HepG2 (cell line): Measurements from ENCODE around the gene SMIM22. TPM values are rescaled to one million over a fixed set of nuclear protein-coding genes. Genes with fewer than 3 reads are reported as not detected.

Experiments used
- ATAC-seq: fragments of 200-7000 bp; cut with Tn5 transposase; 3 replicates; pipeline ENCODE4 v1.9.1; 2020; ENCODE audit warnings: mild to moderate bottlenecking, moderate library complexity
- BruUV-seq: library from RNA; stranded (reverse); fragments of 400-500 nt; replicated peaks from 2 replicates; lab custom pipeline; 2021; lab: Mats Ljungman, UMichigan
- CTCF ChIA-PET: fragments of 300-600 bp; formaldehyde crosslinking; extraction: SDS; loops from one replicate; lab custom pipeline; 2021; ENCODE audit warnings: low total read pairs, inconsistent platforms, low intra/inter-chr PET ratio; lab: Yijun Ruan, JAX
- POLR2A ChIA-PET: fragments of 350-600 bp; sonication (Branson Sonifier 250); formaldehyde crosslinking; loops from one replicate; lab custom pipeline; 2020; ENCODE audit warnings: antibody characterized with exemption, inconsistent platforms; lab: Yijun Ruan, JAX
- DNase-seq: peaks from one replicate; pipeline ENCODE4 v3.0.0-alpha.2; 2015; ENCODE audit warnings: low spot score
- FAIRE-seq: peaks from 3 replicates; lab custom pipeline; 2011; peaks lifted over from hg19 to GRCh38; lab: Jason Lieb, UNC
- H2AFZ ChIP-seq: one replicate; pipeline ENCODE4 v1.6.1; 2011; ENCODE audit warnings: low read length, inconsistent platforms
- H3K27ac ChIP-seq: fragments of 300-600 bp; 3 replicates; pipeline ENCODE4 v1.8.0; 2011; ENCODE audit warnings: mixed run types, mild to moderate bottlenecking, mixed read lengths, low read length, inconsistent platforms; ENCODE audit not compliant: insufficient read depth; ENCODE audit errors: extremely low read length
- H3K27me3 ChIP-seq, 2 experiments: fragments of 200-600 bp in 1 of 2; 2 replicates in 1 of 2; 3 replicates in 1 of 2; pipeline versions ENCODE4 v1.6.0 to v1.8.0; 2011; ENCODE audit warnings: low read length in 2 of 2, mild to moderate bottlenecking in 2 of 2, moderate library complexity in 2 of 2, inconsistent platforms in 1 of 2; ENCODE audit not compliant: insufficient read depth in 2 of 2, control insufficient read depth in 1 of 2
- H3K36me3 ChIP-seq, 2 experiments: fragments of 200-600 bp in 1 of 2; replicated peaks in 1 of 2; 2 replicates in 1 of 2; 3 replicates in 1 of 2; pipeline versions ENCODE4 v1.5.1 to v1.8.0; 2011; ENCODE audit warnings: low read length in 2 of 2, inconsistent platforms in 1 of 2; ENCODE audit not compliant: insufficient read depth in 2 of 2, control insufficient read depth in 1 of 2
- H3K4me1 ChIP-seq: 2 replicates; pipeline ENCODE4 v1.5.1; 2012; ENCODE audit warnings: low read length, inconsistent platforms; ENCODE audit not compliant: insufficient read depth
- H3K4me2 ChIP-seq: 2 replicates; pipeline ENCODE4 v1.6.0; 2011; ENCODE audit warnings: low read depth, low read length, inconsistent platforms
- H3K4me3 ChIP-seq, 3 experiments: fragments of 200-600 bp in 1 of 3; sonication (generic), shearing (Covaris generic) in 1 of 3; replicated peaks in 1 of 3; 2 replicates each; pipeline ENCODE4 v1.5.1; 2011 to 2016; ENCODE audit warnings: low read length in 3 of 3, inconsistent platforms in 2 of 3, low read depth in 2 of 3, mild to moderate bottlenecking in 2 of 3, control low read depth in 1 of 3, mixed read lengths in 1 of 3; ENCODE audit not compliant: insufficient read depth in 1 of 3
- H3K79me2 ChIP-seq: one replicate; pipeline ENCODE4 v1.6.1; 2011; ENCODE audit warnings: low read length, inconsistent platforms; ENCODE audit not compliant: insufficient read depth
- H3K9ac ChIP-seq: 2 replicates; pipeline ENCODE4 v1.6.0; 2011; ENCODE audit warnings: mild to moderate bottlenecking, low read depth, low read length, inconsistent platforms; ENCODE audit not compliant: insufficient read depth
- H3K9me3 ChIP-seq: 2 replicates; pipeline ENCODE4 v1.5.1; 2012; ENCODE audit warnings: mild to moderate bottlenecking, low read length
- H4K20me1 ChIP-seq: 2 replicates; pipeline ENCODE4 v1.6.0; 2011; ENCODE audit warnings: inconsistent platforms, mild to moderate bottlenecking, low read length, moderate library complexity; ENCODE audit not compliant: insufficient read depth
- ARNT2 ChIP-seq: sonication (generic); formaldehyde crosslinking; IDR thresholded peaks from 2 replicates; pipeline ENCODE4 v1.8.0; 2022; ENCODE audit warnings: mild to moderate bottlenecking, low read depth, missing genetic modification reagents, moderate library complexity
- EHMT2 ChIP-seq: fragments of 200-600 bp; sonication (generic); IDR thresholded peaks from 2 replicates; pipeline ENCODE4 v1.7.0; 2017; ENCODE audit warnings: antibody characterized with exemption, low read depth, low read length, borderline replicate concordance
- ONECUT2 ChIP-seq: sonication (generic); formaldehyde crosslinking; IDR thresholded peaks from 2 replicates; pipeline ENCODE4 v1.4.0; 2020; ENCODE audit warnings: missing genetic modification reagents
- TGIF2 ChIP-seq: IDR thresholded peaks from 2 replicates; pipeline ENCODE4 v1.6.1; 2016; ENCODE audit warnings: control low read depth, missing compliant biosample characterization
- ZSCAN21 ChIP-seq: sonication (generic); formaldehyde crosslinking; IDR thresholded peaks from 2 replicates; pipeline ENCODE4 v1.8.0; 2022; ENCODE audit warnings: mild to moderate bottlenecking, missing genetic modification reagents, moderate library complexity, borderline replicate concordance
- WGBS: methylation state at CpG from one replicate; pipeline ENCODE4 v1.1.6; 2017; ENCODE audit warnings: low lambda C conversion rate; 5-methylcytosine and 5-hydroxymethylcytosine counted together
- in situ Hi-C: cut with HindIII; loops from 2 replicates; pipeline ENCODE4 v1.10.0; 2017; ENCODE audit warnings: low pct_unique_long_range_greater_than_20kb; ENCODE audit not compliant: extremely low pct_ligation_motif_present
- intact Hi-C: fragments of 100-400 bp; cut with micrococcal nuclease; formaldehyde crosslinking; loops from one replicate; pipeline ENCODE4 v1.10.0; 2022; ENCODE audit not compliant: unreplicated experiment
- polyA plus RNA-seq, 8 experiments: library from polyadenylated mRNA; depleted of rRNA in 3 of 8; stranded (reverse) in 7 of 8; unstranded in 1 of 8; fragments of >200 nt; fragmentation: Illumina TruSeq in 4 of 8; extraction: Trizol in 4 of 8; gene quantifications; 2 replicates each; pipeline versions ENCODE4 v1.2.1 to v1.2.3, GENCODE V29; 2011 to 2016; ENCODE audit warnings: low read depth in 4 of 8, missing spikeins in 1 of 8, mixed read lengths in 1 of 8; ENCODE audit not compliant: insufficient read depth in 1 of 8
- total RNA-seq, 5 experiments: library from RNA; depleted of rRNA; stranded (reverse); fragments of >200 nt; fragmentation: Illumina TruSeq; extraction: Trizol; gene quantifications; 2 replicates each; pipeline ENCODE4 v1.2.3, GENCODE V29; 2016; ENCODE audit warnings: low read depth in 1 of 5
- TF ChIP-seq, protein P1 (sequence below): sonication (generic); formaldehyde crosslinking; IDR thresholded peaks from 2 replicates; pipeline ENCODE4 v1.4.0; 2020; ENCODE audit warnings: missing genetic modification reagents, borderline replicate concordance
- TF ChIP-seq, protein P2 (sequence below): sonication (generic); formaldehyde crosslinking; IDR thresholded peaks from 2 replicates; pipeline ENCODE4 v1.8.1; 2023; ENCODE audit warnings: mild to moderate bottlenecking, moderate library complexity, missing genetic modification reagents
- TF ChIP-seq, protein P3 (sequence below): sonication (generic); formaldehyde crosslinking; IDR thresholded peaks from 2 replicates; pipeline ENCODE4 v1.5.1; 2020; ENCODE audit warnings: mild to moderate bottlenecking, missing genetic modification reagents, moderate library complexity
- TF ChIP-seq, protein P4 (sequence below): sonication (generic); formaldehyde crosslinking; conservative IDR thresholded peaks from 2 replicates; pipeline ENCODE4 v1.5.0; 2020; ENCODE audit warnings: missing genetic modification reagents

SMIM22 gene
- total and polyA plus RNA-seq, 2 of the 13 experiments (the other 11 are each of a cell fraction or from before 2014, with no cell fraction given), result not detected

DNA sequence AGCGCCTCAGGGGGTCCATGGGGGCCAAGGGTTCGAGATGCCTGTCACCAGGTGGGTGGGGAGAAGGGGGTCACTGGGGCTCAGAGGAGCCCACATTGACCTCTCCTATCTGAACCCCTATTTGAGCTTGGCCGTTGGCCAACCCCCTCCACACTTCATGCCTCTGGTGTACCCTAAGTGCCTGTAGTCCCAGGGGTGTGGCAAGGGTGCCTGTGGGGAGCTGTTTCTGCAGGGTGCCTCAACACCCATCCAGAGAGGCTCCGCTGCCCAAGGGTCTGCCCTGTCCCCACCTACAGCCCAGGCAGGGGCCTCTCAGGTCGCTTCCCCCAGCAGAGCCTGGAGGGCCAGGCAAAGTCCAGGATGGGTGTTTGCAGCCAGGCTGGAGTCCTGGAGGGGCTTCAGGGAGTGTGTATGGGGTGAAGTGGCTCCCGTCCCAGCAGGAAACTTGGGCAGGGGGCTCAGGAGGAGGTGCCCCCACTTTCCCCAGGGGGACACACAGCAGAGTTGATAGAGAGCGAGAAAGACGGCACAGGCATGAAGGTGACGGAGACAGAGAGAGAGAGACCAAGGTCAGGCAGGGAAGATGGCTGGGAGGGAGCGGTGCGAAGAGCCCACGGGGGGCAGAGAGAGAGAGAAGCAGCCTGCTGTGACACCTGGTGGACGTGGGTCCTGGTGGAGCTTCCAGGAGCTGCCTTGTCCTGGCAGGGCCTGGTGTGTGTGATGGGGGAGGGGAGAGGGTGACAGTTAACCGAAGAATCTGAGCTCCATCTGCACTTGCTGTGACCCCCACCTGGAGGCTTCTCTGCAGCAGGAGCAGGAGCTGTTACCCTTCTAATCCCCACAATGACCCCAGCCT, 7.3 kb upstream of the SMIM22 start, which contains the start of gene SEPTIN12 (continued):
- TF ChIP-seq, protein P1, sequence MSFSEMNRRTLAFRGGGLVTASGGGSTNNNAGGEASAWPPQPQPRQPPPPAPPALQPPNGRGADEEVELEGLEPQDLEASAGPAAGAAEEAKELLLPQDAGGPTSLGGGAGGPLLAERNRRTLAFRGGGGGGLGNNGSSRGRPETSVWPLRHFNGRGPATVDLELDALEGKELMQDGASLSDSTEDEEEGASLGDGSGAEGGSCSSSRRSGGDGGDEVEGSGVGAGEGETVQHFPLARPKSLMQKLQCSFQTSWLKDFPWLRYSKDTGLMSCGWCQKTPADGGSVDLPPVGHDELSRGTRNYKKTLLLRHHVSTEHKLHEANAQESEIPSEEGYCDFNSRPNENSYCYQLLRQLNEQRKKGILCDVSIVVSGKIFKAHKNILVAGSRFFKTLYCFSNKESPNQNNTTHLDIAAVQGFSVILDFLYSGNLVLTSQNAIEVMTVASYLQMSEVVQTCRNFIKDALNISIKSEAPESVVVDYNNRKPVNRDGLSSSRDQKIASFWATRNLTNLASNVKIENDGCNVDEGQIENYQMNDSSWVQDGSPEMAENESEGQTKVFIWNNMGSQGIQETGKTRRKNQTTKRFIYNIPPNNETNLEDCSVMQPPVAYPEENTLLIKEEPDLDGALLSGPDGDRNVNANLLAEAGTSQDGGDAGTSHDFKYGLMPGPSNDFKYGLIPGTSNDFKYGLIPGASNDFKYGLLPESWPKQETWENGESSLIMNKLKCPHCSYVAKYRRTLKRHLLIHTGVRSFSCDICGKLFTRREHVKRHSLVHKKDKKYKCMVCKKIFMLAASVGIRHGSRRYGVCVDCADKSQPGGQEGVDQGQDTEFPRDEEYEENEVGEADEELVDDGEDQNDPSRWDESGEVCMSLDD (CRISPR knock-in tag), result 0 out of 2 replicates have a peak, but pooled peaks have one; percentile 31
- TF ChIP-seq ZSCAN21 (CRISPR knock-in tag), result 0 out of 2 replicates have a peak, but pooled peaks have one; percentile 30
- TF ChIP-seq, protein P2, sequence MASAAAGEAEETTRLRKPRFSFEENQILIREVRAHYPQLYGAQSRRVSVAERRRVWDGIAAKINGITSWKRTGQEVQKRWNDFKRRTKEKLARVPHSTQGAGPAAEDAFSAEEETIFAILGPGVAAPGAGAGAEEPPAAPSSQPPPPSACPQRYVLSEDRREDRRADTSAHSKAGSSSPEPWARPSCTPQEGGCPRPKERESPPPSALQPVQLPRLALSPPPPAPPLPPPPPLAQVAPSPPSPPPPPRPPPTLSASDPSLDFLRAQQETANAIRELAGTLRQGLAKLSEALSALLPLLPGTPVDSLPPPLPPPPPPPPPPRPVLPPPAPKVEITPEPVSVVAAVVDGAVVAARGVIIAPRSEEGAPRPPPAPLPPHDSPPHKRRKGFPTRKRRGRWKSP (CRISPR knock-in tag), result 0 out of 2 replicates have a peak, but pooled peaks have one; percentile 15

DNA sequence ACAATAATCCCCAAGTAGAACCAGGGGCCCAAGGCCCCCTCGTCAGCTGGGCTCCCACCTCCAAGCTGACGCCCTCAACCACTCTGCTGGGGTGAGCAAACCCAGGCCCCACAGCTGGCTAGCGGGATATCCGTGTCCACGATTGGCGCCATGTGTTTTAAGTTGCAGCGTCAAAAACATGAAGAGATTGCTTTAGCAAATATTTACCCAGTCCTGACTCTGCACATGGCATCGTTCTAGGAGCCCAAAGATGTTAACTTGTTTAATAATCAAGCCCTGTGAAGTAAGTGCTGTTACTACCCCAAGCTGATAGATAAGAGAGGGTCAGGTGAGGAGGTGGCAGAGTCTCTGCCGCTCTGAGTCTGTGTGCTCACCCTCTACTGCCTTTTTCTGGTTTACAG, 6.7 kb upstream of the SMIM22 start:
- FAIRE-seq (peak; percentile 71), ATAC-seq (peak; percentile 55), DNase-seq (peak; percentile 64)
- Histone ChIP-seq H3K4me3 (peak overlapping the region; percentile 9 to 67 (median 43); a peak in 5 of 6 replicates), H3K27ac (peak overlapping the region; percentile 36), H3K9me3 (no peaks in the 10 kb centered on the region), H4K20me1 (no peaks in the 10 kb centered on the region), H3K9ac (peak overlapping the region; percentile 11), H3K79me2 (no peaks in the 10 kb centered on the region), H2AFZ (no peak overlapping the region), H3K4me1 (peaks cover 85% of the 10 kb centered on the region), H3K4me2 (peak overlapping the region; percentile 88), H3K27me3 (no peaks in the 10 kb centered on the region; a peak in 1 of 5 replicates), H3K36me3 (no peaks in the 10 kb centered on the region)
- CTCF ChIA-PET, result no interaction called here
- intact Hi-C loops (no loop called here), in situ Hi-C loops (no loop called here)
- WGBS, result 1% methylated on average over 8 of the region's 9 CpGs
- POLR2A ChIA-PET, result interaction anchor here (0.8 to 3.0 kb wide), 5 partner anchors 13 to 156 kb away, joined by 3 to 17 read pairs (median 5); partner anchors contain the start of genes ANKS3, DNAAF8 and ROGDI
- no TSS peak for BruUV-seq
- TF ChIP-seq, protein P3, sequence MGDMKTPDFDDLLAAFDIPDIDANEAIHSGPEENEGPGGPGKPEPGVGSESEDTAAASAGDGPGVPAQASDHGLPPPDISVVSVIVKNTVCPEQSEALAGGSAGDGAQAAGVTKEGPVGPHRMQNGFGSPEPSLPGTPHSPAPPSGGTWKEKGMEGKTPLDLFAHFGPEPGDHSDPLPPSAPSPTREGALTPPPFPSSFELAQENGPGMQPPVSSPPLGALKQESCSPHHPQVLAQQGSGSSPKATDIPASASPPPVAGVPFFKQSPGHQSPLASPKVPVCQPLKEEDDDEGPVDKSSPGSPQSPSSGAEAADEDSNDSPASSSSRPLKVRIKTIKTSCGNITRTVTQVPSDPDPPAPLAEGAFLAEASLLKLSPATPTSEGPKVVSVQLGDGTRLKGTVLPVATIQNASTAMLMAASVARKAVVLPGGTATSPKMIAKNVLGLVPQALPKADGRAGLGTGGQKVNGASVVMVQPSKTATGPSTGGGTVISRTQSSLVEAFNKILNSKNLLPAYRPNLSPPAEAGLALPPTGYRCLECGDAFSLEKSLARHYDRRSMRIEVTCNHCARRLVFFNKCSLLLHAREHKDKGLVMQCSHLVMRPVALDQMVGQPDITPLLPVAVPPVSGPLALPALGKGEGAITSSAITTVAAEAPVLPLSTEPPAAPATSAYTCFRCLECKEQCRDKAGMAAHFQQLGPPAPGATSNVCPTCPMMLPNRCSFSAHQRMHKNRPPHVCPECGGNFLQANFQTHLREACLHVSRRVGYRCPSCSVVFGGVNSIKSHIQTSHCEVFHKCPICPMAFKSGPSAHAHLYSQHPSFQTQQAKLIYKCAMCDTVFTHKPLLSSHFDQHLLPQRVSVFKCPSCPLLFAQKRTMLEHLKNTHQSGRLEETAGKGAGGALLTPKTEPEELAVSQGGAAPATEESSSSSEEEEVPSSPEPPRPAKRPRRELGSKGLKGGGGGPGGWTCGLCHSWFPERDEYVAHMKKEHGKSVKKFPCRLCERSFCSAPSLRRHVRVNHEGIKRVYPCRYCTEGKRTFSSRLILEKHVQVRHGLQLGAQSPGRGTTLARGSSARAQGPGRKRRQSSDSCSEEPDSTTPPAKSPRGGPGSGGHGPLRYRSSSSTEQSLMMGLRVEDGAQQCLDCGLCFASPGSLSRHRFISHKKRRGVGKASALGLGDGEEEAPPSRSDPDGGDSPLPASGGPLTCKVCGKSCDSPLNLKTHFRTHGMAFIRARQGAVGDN (CRISPR knock-in tag), result peak; percentile 56
- TF ChIP-seq TGIF2 (CRISPR knock-in tag) (no peak), ONECUT2 (CRISPR knock-in tag) (no peak), ARNT2 (CRISPR knock-in tag) (peak; percentile 34; the same call in 1 of the 2 replicates), EHMT2 (no peak)
- TF ChIP-seq, protein P4, sequence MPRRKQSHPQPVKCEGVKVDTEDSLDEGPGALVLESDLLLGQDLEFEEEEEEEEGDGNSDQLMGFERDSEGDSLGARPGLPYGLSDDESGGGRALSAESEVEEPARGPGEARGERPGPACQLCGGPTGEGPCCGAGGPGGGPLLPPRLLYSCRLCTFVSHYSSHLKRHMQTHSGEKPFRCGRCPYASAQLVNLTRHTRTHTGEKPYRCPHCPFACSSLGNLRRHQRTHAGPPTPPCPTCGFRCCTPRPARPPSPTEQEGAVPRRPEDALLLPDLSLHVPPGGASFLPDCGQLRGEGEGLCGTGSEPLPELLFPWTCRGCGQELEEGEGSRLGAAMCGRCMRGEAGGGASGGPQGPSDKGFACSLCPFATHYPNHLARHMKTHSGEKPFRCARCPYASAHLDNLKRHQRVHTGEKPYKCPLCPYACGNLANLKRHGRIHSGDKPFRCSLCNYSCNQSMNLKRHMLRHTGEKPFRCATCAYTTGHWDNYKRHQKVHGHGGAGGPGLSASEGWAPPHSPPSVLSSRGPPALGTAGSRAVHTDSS (CRISPR knock-in tag), result no peak
